ENCODE measurements around the gene HKDC1. TPM values are rescaled to one million over a fixed set of nuclear protein-coding genes. Genes with fewer than 3 reads are reported as not detected.

HKDC1 gene
- total and polyA plus RNA-seq, 4 experiments from 2014 or later: 3.5 to 8.1 (median 4.5) TPM

GRCh38 chr10:69179743-69180524 lies 40.2 kb upstream of the HKDC1 start, which contains the start of gene SUPV3L1:
TSS of gene SUPV3L1 (plus strand) at chr10:69180234. CDS start at chr10:69180292, 58 bp downstream.
- Histone ChIP-seq H3K27ac (ENCODE audit: low read depth, low read length) (peak within 1 kb of the TSS; percentile 94), H3K27me3 (ENCODE audit: insufficient read depth, low read length) (no peaks in the 10 kb centered on the region), H3K36me3 (ENCODE audit: insufficient read depth, low read length) (no peaks in the 10 kb centered on the region), H3K9me3 (ENCODE audit: control insufficient read depth in 1 of 2, low read length in 2 of 2) (no peaks in the 10 kb centered on the region), H3K4me3 (ENCODE audit: low read length in 2 of 2) (peak within 1 kb of the TSS; percentile 61 to 93), H3K4me1 (ENCODE audit: insufficient read depth, low read length) (peaks cover 24% of the 10 kb centered on the region)
- Mint-ChIP-seq H3K27ac (peak within 1 kb of the TSS; percentile 98 to 100 (median 100)), H3K27me3 (no peaks in the 10 kb centered on the region), H3K9me3 (no peaks in the 10 kb centered on the region), H3K4me1 (peaks cover 31 to 51% (median 43%) of the 10 kb centered on the region in 4 donors), H3K4me3 (peak within 1 kb of the TSS; percentile 92 to 99 (median 98)), H3K36me3 (peaks cover 9 to 38% of the 10 kb centered on the region in 2 donors)
- CTCF ChIA-PET (ENCODE audit: partially characterized antibody): interaction anchor here (1.5 kb wide), 1 partner anchor 174 kb away, joined by 5 read pairs; no protein-coding TSS in a partner anchor
- POLR2A ChIA-PET (ENCODE audit: partially characterized antibody): interaction anchor here (0.7 to 2.0 kb wide), 20 partner anchors 10 to 328 kb away, joined by 3 to 13 read pairs (median 4); partner anchors contain the start of genes DDX21, SRGN and VPS26A
- DNase-seq: peak; percentile 89 to 93 (median 91)
- intact Hi-C loops (cut with micrococcal nuclease): loop anchor here (1.0 to 5.0 kb wide), 4 partner anchors 42 to 227 kb away; partner anchors contain the start of genes KIFBP and VPS26A

- Mint-ChIP-seq H3K4me1 (peaks cover 31 to 56% (median 48%) of the 10 kb centered on the region in 4 donors), H3K36me3 (peaks cover 9 to 43% of the 10 kb centered on the region in 2 donors), H3K9me3 (no peaks in the 10 kb centered on the region), H3K27ac (peak overlapping the region; percentile 98 to 100 (median 100)), H3K4me3 (peak overlapping the region; percentile 92 to 99 (median 98)), H3K27me3 (no peaks in the 10 kb centered on the region)
- Histone ChIP-seq H3K27ac (ENCODE audit: low read depth, low read length) (peak overlapping the region; percentile 94), H3K27me3 (ENCODE audit: insufficient read depth, low read length) (no peaks in the 10 kb centered on the region), H3K4me1 (ENCODE audit: insufficient read depth, low read length) (peaks cover 24% of the 10 kb centered on the region), H3K9me3 (ENCODE audit: control insufficient read depth in 1 of 2, low read length in 2 of 2) (no peaks in the 10 kb centered on the region), H3K4me3 (ENCODE audit: low read length in 2 of 2) (peak overlapping the region; percentile 61 to 93), H3K36me3 (ENCODE audit: insufficient read depth, low read length) (peaks cover under 1% of the 10 kb centered on the region)
- DNase-seq: peak in 3 of 5 donors; percentile 17 to 75 (median 28)
- intact Hi-C loops (cut with micrococcal nuclease): loop anchor here (1.0 to 5.0 kb wide), 3 partner anchors 42 to 227 kb away; partner anchors contain the start of gene KIFBP
- CTCF ChIA-PET (ENCODE audit: partially characterized antibody): interaction anchor here (1.5 kb wide), 1 partner anchor 175 kb away, joined by 5 read pairs; no protein-coding TSS in a partner anchor
- POLR2A ChIA-PET (ENCODE audit: partially characterized antibody): interaction anchor here (0.8 to 2.0 kb wide), 19 partner anchors 9 to 328 kb away, joined by 3 to 13 read pairs (median 4); partner anchors contain the start of genes DDX21, SRGN and VPS26A
These were observed 39.5 kb upstream of the HKDC1 start for GRCh38 chr10:69180525-69181204.

- Mint-ChIP-seq H3K4me3 (peak overlapping the region; percentile 92 to 99 (median 98)), H3K36me3 (peaks cover 9 to 49% of the 10 kb centered on the region in 2 donors), H3K27me3 (no peaks in the 10 kb centered on the region), H3K27ac (peak overlapping the region; percentile 98 to 100 (median 100)), H3K4me1 (peaks cover 33 to 59% (median 49%) of the 10 kb centered on the region in 4 donors), H3K9me3 (no peaks in the 10 kb centered on the region)
- no peaks in the 10 kb centered on the region for H3K9me3 ChIP-seq (ENCODE audit: control insufficient read depth in 1 of 2, low read length in 2 of 2)
- H3K36me3 ChIP-seq (ENCODE audit: insufficient read depth, low read length): peaks cover 8% of the 10 kb centered on the region
- peaks cover 24% of the 10 kb centered on the region for H3K4me1 ChIP-seq (ENCODE audit: insufficient read depth, low read length)
- no peak for DNase-seq
- intact Hi-C loops (cut with micrococcal nuclease): loop anchor here (5.0 kb wide), 1 partner anchor 226 kb away; no protein-coding TSS in a partner anchor
- CTCF ChIA-PET (ENCODE audit: partially characterized antibody): no interaction called here
- H3K27me3 ChIP-seq (ENCODE audit: insufficient read depth, low read length): no peaks in the 10 kb centered on the region
- peak overlapping the region; percentile 61 to 93 for H3K4me3 ChIP-seq (ENCODE audit: low read length in 2 of 2)
- peak overlapping the region; percentile 94 for H3K27ac ChIP-seq (ENCODE audit: low read depth, low read length)
- POLR2A ChIA-PET (ENCODE audit: partially characterized antibody): no interaction called here
These were observed 38.7 kb upstream of the HKDC1 start for GRCh38 chr10:69181433-69181832.

- no peaks in the 10 kb centered on the region for H3K9me3 ChIP-seq (ENCODE audit: control insufficient read depth in 1 of 2, low read length in 2 of 2)
- no peak overlapping the region for H3K4me3 ChIP-seq (ENCODE audit: low read length in 2 of 2)
- H3K4me1 ChIP-seq (ENCODE audit: insufficient read depth, low read length): peaks cover 24% of the 10 kb centered on the region
- Mint-ChIP-seq H3K36me3 (peaks cover 9 to 55% of the 10 kb centered on the region in 2 donors), H3K4me1 (peaks cover 33 to 59% (median 49%) of the 10 kb centered on the region in 4 donors), H3K27ac (peak overlapping the region in 1 of 7 donors; percentile 98), H3K27me3 (no peaks in the 10 kb centered on the region), H3K4me3 (no peak overlapping the region), H3K9me3 (no peaks in the 10 kb centered on the region)
- H3K36me3 ChIP-seq (ENCODE audit: insufficient read depth, low read length): peaks cover 14% of the 10 kb centered on the region
- ChIA-PET CTCF (ENCODE audit: partially characterized antibody) (no interaction called here), POLR2A (ENCODE audit: partially characterized antibody) (interaction anchor here (0.5 kb wide), 1 partner anchor 147 kb away, joined by 3 read pairs; no protein-coding TSS in a partner anchor)
- intact Hi-C loops (cut with micrococcal nuclease): loop anchor here (5.0 kb wide), 1 partner anchor 225 kb away; no protein-coding TSS in a partner anchor
- no peak overlapping the region for H3K27ac ChIP-seq (ENCODE audit: low read depth, low read length)
- no peaks in the 10 kb centered on the region for H3K27me3 ChIP-seq (ENCODE audit: insufficient read depth, low read length)
- no peak for DNase-seq
These were observed 38.1 kb upstream of the HKDC1 start for GRCh38 chr10:69182005-69182404.

GRCh38 chr10:69186524-69186923 lies 33.6 kb upstream of the HKDC1 start:
- peaks cover 44% of the 10 kb centered on the region for H3K36me3 ChIP-seq (ENCODE audit: insufficient read depth, low read length)
- Mint-ChIP-seq H3K36me3 (peaks cover 30 to 76% of the 10 kb centered on the region in 2 donors), H3K4me1 (peaks cover 15 to 32% (median 26%) of the 10 kb centered on the region in 4 donors), H3K9me3 (no peaks in the 10 kb centered on the region), H3K27me3 (no peaks in the 10 kb centered on the region), H3K27ac (no peak overlapping the region), H3K4me3 (no peak overlapping the region)
- ChIA-PET POLR2A (ENCODE audit: partially characterized antibody) (no interaction called here), CTCF (ENCODE audit: partially characterized antibody) (interaction anchor here (0.7 kb wide), 1 partner anchor 16 kb away, joined by 4 read pairs; no protein-coding TSS in a partner anchor)
- no peak overlapping the region for H3K4me3 ChIP-seq (ENCODE audit: low read length in 2 of 2)
- H3K27ac ChIP-seq (ENCODE audit: low read depth, low read length): no peak overlapping the region
- intact Hi-C loops (cut with micrococcal nuclease): no loop called here
- H3K9me3 ChIP-seq (ENCODE audit: control insufficient read depth in 1 of 2, low read length in 2 of 2): no peaks in the 10 kb centered on the region
- H3K27me3 ChIP-seq (ENCODE audit: insufficient read depth, low read length): no peaks in the 10 kb centered on the region
- H3K4me1 ChIP-seq (ENCODE audit: insufficient read depth, low read length): peaks cover 6% of the 10 kb centered on the region
- DNase-seq: no peak

- peaks cover 1 to 36% (median 13%) of the 10 kb centered on the region in 4 donors for H3K4me1 Mint-ChIP-seq
- H3K36me3 Mint-ChIP-seq: peaks cover 35 to 49% of the 10 kb centered on the region in 2 donors
- H3K9me3 Mint-ChIP-seq: no peaks in the 10 kb centered on the region
- H3K4me3 Mint-ChIP-seq: peak overlapping the region in 2 of 8 donors; percentile 11 to 21
- no peak for DNase-seq
- ChIA-PET POLR2A (ENCODE audit: partially characterized antibody) (interaction anchor here (0.7 kb wide), 1 partner anchor 11 kb away, joined by 4 read pairs; no protein-coding TSS in a partner anchor), CTCF (ENCODE audit: partially characterized antibody) (no interaction called here)
- Histone ChIP-seq H3K4me1 (ENCODE audit: insufficient read depth, low read length) (peaks cover 29% of the 10 kb centered on the region), H3K9me3 (ENCODE audit: control insufficient read depth in 1 of 2, low read length in 2 of 2) (no peaks in the 10 kb centered on the region), H3K4me3 (ENCODE audit: low read length in 2 of 2) (no peak overlapping the region), H3K36me3 (ENCODE audit: insufficient read depth, low read length) (peaks cover 25% of the 10 kb centered on the region), H3K27me3 (ENCODE audit: insufficient read depth, low read length) (no peaks in the 10 kb centered on the region), H3K27ac (ENCODE audit: low read depth, low read length) (no peak overlapping the region)
- peak overlapping the region in 6 of 7 donors; percentile 65 to 96 (median 84) for H3K27ac Mint-ChIP-seq
- no peaks in the 10 kb centered on the region for H3K27me3 Mint-ChIP-seq
- intact Hi-C loops (cut with micrococcal nuclease): no loop called here
These were observed 19.1 kb upstream of the HKDC1 start for GRCh38 chr10:69201045-69201444.

All from CD4-positive, alpha-beta memory T cell (primary cell).